Measurements from ENCODE around the gene KLHL35. TPM values are rescaled to one million over a fixed set of nuclear protein-coding genes. Genes with fewer than 3 reads are reported as not detected.
"Not testable (repeated sequence)": the region's sequence is repeated elsewhere in the genome, so short reads cannot be mapped to it uniquely, and the experiment has no call there.

The KLHL35 gene
- total RNA-seq, 4 donors from 2014 or later = 2.5 TPM; not detected in 3

GRCh38 chr11:75380716-75381420, 52.1 kb downstream of the KLHL35 start:
- no peak for DNase-seq
- no peaks in the 10 kb centered on the region for H3K36me3 ChIP-seq
- no peaks in the 10 kb centered on the region for H3K9me3 ChIP-seq
- H3K4me1 ChIP-seq = no peaks in the 10 kb centered on the region
- no peak overlapping the region for H3K27ac ChIP-seq
- no peak overlapping the region for H3K4me3 ChIP-seq
- H3K27me3 ChIP-seq = no peaks in the 10 kb centered on the region
- intact Hi-C loops (cut with DNase I; ENCODE audit: low total_unique reads) = no loop called here
- TF ChIP-seq CTCF (IDR thresholded peaks at IDR 0.05) = no peak
- TF ChIP-seq POLR2A (IDR thresholded peaks at IDR 0.05) = no peak

- H3K27ac ChIP-seq = no peak overlapping the region
- no peak for TF ChIP-seq CTCF (IDR thresholded peaks at IDR 0.05)
- no peak for TF ChIP-seq POLR2A (IDR thresholded peaks at IDR 0.05)
- intact Hi-C loops (cut with DNase I; ENCODE audit: low total_unique reads) = no loop called here
- DNase-seq = no peak
- H3K9me3 ChIP-seq = no peaks in the 10 kb centered on the region
- H3K4me3 ChIP-seq = no peak overlapping the region
- no peaks in the 10 kb centered on the region for H3K4me1 ChIP-seq
- no peaks in the 10 kb centered on the region for H3K27me3 ChIP-seq
- H3K36me3 ChIP-seq = no peaks in the 10 kb centered on the region
Observed at GRCh38 chr11:75380245-75380644, 52.8 kb downstream of the KLHL35 start.

- H3K36me3 ChIP-seq; intact Hi-C loops (cut with DNase I; ENCODE audit: low total_unique reads); H3K9me3 ChIP-seq; H3K27me3 ChIP-seq; H3K27ac ChIP-seq; DNase-seq; H3K4me3 ChIP-seq; H3K4me1 ChIP-seq: not testable (repeated sequence)
Observed at GRCh38 chr11:75378776-75379175, 54.2 kb downstream of the KLHL35 start.

GRCh38 chr11:75376175-75376574, 56.8 kb downstream of the KLHL35 start:
- Histone ChIP-seq H3K36me3 (no peaks in the 10 kb centered on the region), H3K4me1 (no peaks in the 10 kb centered on the region), H3K27ac (no peak overlapping the region), H3K27me3 (no peaks in the 10 kb centered on the region), H3K4me3 (no peak overlapping the region), H3K9me3 (no peaks in the 10 kb centered on the region)
- intact Hi-C loops (cut with DNase I; ENCODE audit: low total_unique reads) = no loop called here
- DNase-seq = no peak
- TF ChIP-seq POLR2A (IDR thresholded peaks at IDR 0.05) = no peak
- TF ChIP-seq CTCF (IDR thresholded peaks at IDR 0.05) = no peak

- intact Hi-C loops (cut with DNase I; ENCODE audit: low total_unique reads) = no loop called here
- H3K27me3 ChIP-seq = no peaks in the 10 kb centered on the region
- H3K4me3 ChIP-seq = no peak overlapping the region
- no peaks in the 10 kb centered on the region for H3K36me3 ChIP-seq
- no peak overlapping the region for H3K27ac ChIP-seq
- TF ChIP-seq CTCF (IDR thresholded peaks at IDR 0.05) (no peak), POLR2A (IDR thresholded peaks at IDR 0.05) (no peak)
- no peak for DNase-seq
- H3K9me3 ChIP-seq = no peaks in the 10 kb centered on the region
- no peaks in the 10 kb centered on the region for H3K4me1 ChIP-seq
Observed at GRCh38 chr11:75375626-75376025, 57.4 kb downstream of the KLHL35 start.

GRCh38 chr11:75374646-75375045, 58.4 kb downstream of the KLHL35 start:
- no peaks in the 10 kb centered on the region for H3K27me3 ChIP-seq
- intact Hi-C loops (cut with DNase I; ENCODE audit: low total_unique reads) = no loop called here
- no peak overlapping the region for H3K4me3 ChIP-seq
- H3K27ac ChIP-seq = no peak overlapping the region
- DNase-seq = no peak
- H3K4me1 ChIP-seq = no peaks in the 10 kb centered on the region
- TF ChIP-seq POLR2A (IDR thresholded peaks at IDR 0.05) (no peak), CTCF (IDR thresholded peaks at IDR 0.05) (no peak)
- no peaks in the 10 kb centered on the region for H3K9me3 ChIP-seq
- no peaks in the 10 kb centered on the region for H3K36me3 ChIP-seq

Measured in uterus (tissue), 4 donors.